Right cardiac atrium (tissue), 5 donors: ENCODE measurements around the gene PTPRJ. TPM values are rescaled to one million over a fixed set of nuclear protein-coding genes. Genes with fewer than 3 reads are reported as not detected.
"Not testable (repeated sequence)": the region's sequence is repeated elsewhere in the genome, so short reads cannot be mapped to it uniquely, and the experiment has no call there.

Source experiments
- ATAC-seq, 2 donors: fragments of 200-7000 bp; cut with Tn5 transposase; one replicate each; pipeline versions ENCODE4 v1.8.0 to v1.9.1; 2020; ENCODE audit warnings: moderate library complexity in 2 of 2, mild to moderate bottlenecking in 1 of 2
- DNase-seq, 3 donors: peaks; one replicate each; pipeline ENCODE4 v3.0.0-alpha.2; 2020
- H3K27ac ChIP-seq: one replicate; pipeline ENCODE4 v1.5.1; 2013; ENCODE audit warnings: mild to moderate bottlenecking, low read length, control low read depth, moderate library complexity
- H3K27me3 ChIP-seq: one replicate; pipeline ENCODE4 v1.6.1; 2013; ENCODE audit not compliant: control insufficient read depth, insufficient read depth
- H3K4me1 ChIP-seq: one replicate; pipeline ENCODE4 v1.6.1; 2013; ENCODE audit warnings: low read length; ENCODE audit not compliant: control insufficient read depth, insufficient read depth
- H3K4me3 ChIP-seq: one replicate; pipeline ENCODE4 v1.5.1; 2013; ENCODE audit warnings: low read length, control low read depth
- H3K9me3 ChIP-seq: one replicate; pipeline ENCODE4 v1.6.1; 2013; ENCODE audit warnings: low read length; ENCODE audit not compliant: control insufficient read depth
- WGBS: extraction: QIAGEN DNeasy Blood & Tissue Kit; methylation state at CpG from one replicate; pipeline ENCODE4 v1.1.7; 2013; 5-methylcytosine and 5-hydroxymethylcytosine counted together
- intact Hi-C, 4 donors: fragments of 100-400 bp; cut with DNase I; formaldehyde crosslinking; loops; one replicate each; pipeline versions ENCODE4 v1.11.0 to v1.14.0; 2022 to 2023
- polyA plus RNA-seq: library from polyadenylated mRNA; stranded (reverse); fragments of 200-250 nt; gene quantifications from one replicate; pipeline ENCODE4 v1.2.3, GENCODE V29; 2013
- total RNA-seq, 4 donors: library from RNA; stranded (reverse); fragmentation: NEBNext Ultra II Directional; extraction: Animal tissue kit (Norgen Biotek cat#: 25700); gene quantifications; one replicate each; pipeline ENCODE4 v1.2.1, GENCODE V29; 2021
- donor health status: healthy with polysubstance abuse.
- donor health status: DM: no; HTN: yes; CAD: no.
- donor health status: DM: no; HTN: no; CAD: no.
- donor health status: DM: no; HTN: yes; CAD: no; lungs with severe emphysema.
- donor health status: DM: yes; HTN: yes; CAD: no.

Gene PTPRJ
- total and polyA plus RNA-seq, 5 donors: 1.8 to 8.7 (median 6.4) TPM

- H3K9me3 ChIP-seq, DNase-seq, H3K4me1 ChIP-seq, ATAC-seq, H3K27ac ChIP-seq, H3K4me3 ChIP-seq, intact Hi-C loops, H3K27me3 ChIP-seq: not testable (repeated sequence)
- WGBS: 95% methylated on average over 10 of the region's 10 CpGs
Observed at GRCh38 chr11:48021201-48021820, 41.0 kb downstream of the PTPRJ start.

GRCh38 chr11:48022445-48022844 is 42.1 kb downstream of the PTPRJ start:
- intact Hi-C loops: no loop called here
- H3K27ac ChIP-seq: no peak overlapping the region
- H3K4me1 ChIP-seq: no peaks in the 10 kb centered on the region

DNA sequence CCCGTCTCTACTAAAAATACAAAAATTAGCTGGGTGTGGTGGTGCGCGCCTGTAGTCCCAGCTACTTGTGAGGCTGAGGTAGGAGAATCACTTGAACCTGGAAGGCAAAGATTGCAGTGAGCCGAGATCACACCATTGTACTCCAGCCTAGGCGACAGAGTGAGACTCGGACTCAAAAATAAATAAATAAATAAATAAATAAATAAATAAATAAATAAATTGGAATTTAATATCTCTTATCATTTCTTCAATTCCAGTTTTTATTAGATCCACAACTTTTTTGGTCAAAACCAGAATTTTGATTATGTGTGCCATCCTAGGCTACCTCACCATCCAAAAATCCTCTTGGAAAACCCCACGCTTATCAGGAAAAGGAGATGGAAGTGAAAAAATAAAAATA is 43.2 kb downstream of the PTPRJ start:
- H3K27me3 ChIP-seq, H3K4me3 ChIP-seq, H3K27ac ChIP-seq, H3K4me1 ChIP-seq, DNase-seq, intact Hi-C loops, ATAC-seq, H3K9me3 ChIP-seq: not testable (repeated sequence)
- WGBS: 97% methylated on average over 7 of the region's 7 CpGs

More at GRCh38 chr11:48022445-48022844, 42.1 kb downstream of the PTPRJ start:
- DNase-seq: no peak
- ATAC-seq: no peak
- WGBS: 82% methylated on average over 4 of the region's 4 CpGs
- no peaks in the 10 kb centered on the region for H3K9me3 ChIP-seq
- H3K27me3 ChIP-seq: no peaks in the 10 kb centered on the region
- no peak overlapping the region for H3K4me3 ChIP-seq

DNA sequence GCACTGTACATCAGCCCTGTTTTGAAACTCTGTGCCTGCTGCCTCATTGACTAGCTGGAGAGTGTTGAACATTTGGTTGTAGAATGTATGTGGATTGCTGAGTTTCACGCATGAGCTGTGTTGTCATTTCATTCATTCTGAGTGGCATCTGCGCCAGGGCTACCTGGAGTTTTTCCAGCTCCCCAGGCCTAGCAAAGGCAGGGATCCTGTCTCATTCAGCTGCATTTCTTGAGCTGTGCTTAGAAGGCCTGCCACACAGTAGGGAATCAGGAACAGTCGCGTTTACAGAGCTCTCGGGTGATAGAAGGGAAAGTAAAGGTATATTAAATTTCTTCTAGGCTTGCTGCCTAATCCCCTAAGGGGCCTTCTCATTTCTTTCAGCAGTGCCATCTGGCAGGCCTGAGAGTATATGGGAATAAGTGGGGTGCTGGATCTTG is 44.3 kb downstream of the PTPRJ start:
- WGBS: 78% methylated on average over 5 of the region's 5 CpGs
- Histone ChIP-seq H3K27ac (no peak overlapping the region), H3K9me3 (no peaks in the 10 kb centered on the region), H3K4me3 (no peak overlapping the region), H3K4me1 (no peaks in the 10 kb centered on the region), H3K27me3 (no peaks in the 10 kb centered on the region)
- intact Hi-C loops: no loop called here
- DNase-seq (no peak), ATAC-seq (no peak)

- 89% methylated on average over 9 of the region's 9 CpGs for WGBS
- H3K9me3 ChIP-seq: no peaks in the 10 kb centered on the region
- no peak overlapping the region for H3K4me3 ChIP-seq
- no peak for ATAC-seq
- no peaks in the 10 kb centered on the region for H3K27me3 ChIP-seq
- DNase-seq: no peak
- peaks cover 2% of the 10 kb centered on the region for H3K4me1 ChIP-seq
- intact Hi-C loops: no loop called here
- no peak overlapping the region for H3K27ac ChIP-seq
Observed at GRCh38 chr11:48025293-48025983, 45.1 kb downstream of the PTPRJ start.

GRCh38 chr11:48025984-48026340 is 45.6 kb downstream of the PTPRJ start:
- ATAC-seq (no peak), DNase-seq (no peak)
- Histone ChIP-seq H3K27ac (no peak overlapping the region), H3K27me3 (no peaks in the 10 kb centered on the region), H3K9me3 (no peaks in the 10 kb centered on the region), H3K4me1 (peaks cover 2% of the 10 kb centered on the region), H3K4me3 (no peak overlapping the region)
- intact Hi-C loops: no loop called here
- WGBS: 72% methylated on average over 3 of the region's 3 CpGs

DNA sequence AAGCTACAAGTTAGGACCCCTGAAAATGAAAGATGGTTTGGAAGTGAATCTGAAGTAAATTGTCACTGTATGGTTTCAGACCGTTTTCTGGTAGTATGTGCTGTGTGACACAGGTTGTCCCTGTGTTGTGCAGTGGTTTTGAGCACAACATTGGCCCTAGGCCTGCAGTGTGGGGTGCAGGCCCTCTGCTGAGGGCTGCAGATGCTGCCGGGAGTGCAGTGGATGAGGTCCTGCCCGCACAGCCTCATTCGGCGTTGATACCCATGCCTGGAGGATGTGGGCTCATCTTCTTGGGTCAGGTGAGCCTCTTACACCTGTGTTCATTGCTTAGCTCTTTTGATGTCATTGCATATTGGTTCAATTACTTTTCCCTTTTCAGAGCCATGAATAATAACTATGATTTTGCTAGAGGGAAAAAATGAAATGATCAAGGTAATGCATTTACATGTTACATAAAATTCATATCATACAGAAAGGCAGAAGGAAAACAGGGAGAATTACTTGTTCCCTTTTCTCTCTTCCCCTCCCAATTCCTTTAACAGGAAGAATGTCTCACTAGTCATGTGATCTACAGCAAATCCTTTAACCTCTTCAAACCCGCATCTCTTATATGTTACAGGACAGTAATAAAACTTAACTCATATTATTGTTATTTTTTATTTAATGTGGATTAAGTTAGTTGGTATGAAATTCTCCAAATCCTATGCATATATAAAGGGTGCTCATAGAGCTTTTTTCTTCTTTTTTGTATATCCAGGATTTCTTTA is 48.7 kb downstream of the PTPRJ start:
- no peaks in the 10 kb centered on the region for H3K9me3 ChIP-seq
- H3K4me1 ChIP-seq: peaks cover 5% of the 10 kb centered on the region
- H3K27me3 ChIP-seq: no peaks in the 10 kb centered on the region
- intact Hi-C loops: no loop called here
- WGBS: 66% methylated on average over 6 of the region's 6 CpGs
- ATAC-seq (no peak), DNase-seq (no peak)
- no peak overlapping the region for H3K4me3 ChIP-seq
- H3K27ac ChIP-seq: no peak overlapping the region

DNA sequence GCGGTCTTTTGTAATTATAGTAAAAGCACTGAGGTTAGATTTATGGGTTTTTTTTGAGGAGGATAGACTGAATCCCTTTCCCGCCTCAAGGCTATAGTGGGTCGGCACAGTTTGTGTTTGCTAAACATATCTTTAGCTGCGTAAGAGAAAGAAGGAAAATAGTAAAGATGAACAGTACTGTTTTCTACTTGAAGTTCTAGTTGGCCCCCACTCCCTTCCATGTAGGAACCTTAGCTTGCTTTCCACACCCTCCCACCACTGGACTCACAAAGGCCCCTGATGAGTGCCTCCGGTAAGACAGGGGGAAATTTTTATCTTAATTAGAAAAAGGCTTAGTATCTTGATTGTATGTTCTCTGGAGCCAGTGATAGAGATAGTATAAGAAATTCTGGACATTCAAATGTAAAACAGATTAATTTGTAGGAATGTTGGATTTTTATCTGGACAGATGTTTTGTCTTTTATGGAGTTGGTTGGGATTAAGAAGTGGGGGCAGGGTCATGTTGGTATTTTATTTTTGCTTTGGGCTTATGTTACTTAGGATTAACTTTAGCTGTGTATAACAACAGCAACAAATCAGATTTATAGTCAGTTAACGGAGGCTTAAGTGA is 49.4 kb downstream of the PTPRJ start:
- H3K27me3 ChIP-seq: no peaks in the 10 kb centered on the region
- no peak for ATAC-seq
- 75% methylated on average over 6 of the region's 6 CpGs for WGBS
- peaks cover 5% of the 10 kb centered on the region for H3K4me1 ChIP-seq
- DNase-seq: no peak
- no peak overlapping the region for H3K27ac ChIP-seq
- no peak overlapping the region for H3K4me3 ChIP-seq
- H3K9me3 ChIP-seq: no peaks in the 10 kb centered on the region
- intact Hi-C loops: no loop called here

DNA sequence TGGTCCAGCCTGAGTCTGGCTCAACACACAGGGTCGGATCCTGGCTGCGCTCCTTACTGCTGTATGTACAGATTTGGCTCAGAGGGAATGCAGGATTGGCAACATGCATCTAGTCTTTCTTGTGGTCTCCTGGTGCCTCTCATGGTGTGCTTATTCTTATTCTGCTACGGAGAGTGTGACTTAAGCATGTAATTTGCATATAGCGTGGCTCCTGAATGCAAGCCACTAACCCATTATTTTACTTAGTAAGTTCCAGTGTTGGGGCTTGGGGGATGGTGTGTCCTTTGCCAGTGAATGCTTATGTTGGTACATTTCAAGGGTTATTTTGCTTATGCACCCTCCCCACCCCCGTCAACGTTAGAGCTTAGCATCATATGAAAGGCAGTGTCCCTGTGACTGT is 51.2 kb downstream of the PTPRJ start:
- intact Hi-C loops: no loop called here
- peak overlapping the region; percentile 2 for H3K27ac ChIP-seq
- WGBS: 83% methylated on average over 6 of the region's 6 CpGs
- H3K27me3 ChIP-seq: no peaks in the 10 kb centered on the region
- H3K9me3 ChIP-seq: no peaks in the 10 kb centered on the region
- DNase-seq (no peak), ATAC-seq (no peak)
- H3K4me3 ChIP-seq: no peak overlapping the region
- peaks cover 5% of the 10 kb centered on the region for H3K4me1 ChIP-seq

DNA sequence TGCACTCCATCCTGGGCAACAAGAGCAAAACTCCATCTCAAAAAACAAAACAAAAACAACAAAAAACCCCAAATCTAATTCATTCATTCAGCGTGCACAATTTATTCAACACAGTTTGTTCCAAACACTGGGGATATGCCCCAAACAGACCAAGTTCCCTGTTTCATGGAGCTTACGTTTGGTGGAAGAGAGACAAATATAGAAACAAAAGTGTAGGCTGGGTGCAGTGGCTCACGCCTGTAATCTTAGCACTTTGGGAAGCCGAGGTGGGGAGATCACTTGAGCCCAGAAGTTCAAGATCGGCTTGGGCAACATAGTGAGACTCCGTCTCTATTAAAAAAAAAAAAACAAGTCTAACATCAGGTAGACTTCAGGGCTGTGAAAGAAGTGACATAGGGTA is 52.4 kb downstream of the PTPRJ start:
- 81% methylated on average over 6 of the region's 6 CpGs for WGBS
- ATAC-seq (no peak), DNase-seq (no peak)
- no peak overlapping the region for H3K4me3 ChIP-seq
- H3K4me1 ChIP-seq: peaks cover 5% of the 10 kb centered on the region
- no peak overlapping the region for H3K27ac ChIP-seq
- intact Hi-C loops: no loop called here
- H3K9me3 ChIP-seq: no peaks in the 10 kb centered on the region
- H3K27me3 ChIP-seq: no peaks in the 10 kb centered on the region

- intact Hi-C loops: no loop called here
- WGBS: 61% methylated on average over 3 of the region's 3 CpGs
Observed at GRCh38 chr11:48033918-48034341, 53.6 kb downstream of the PTPRJ start.

More at GRCh38 chr11:48033918-48034341, 53.6 kb downstream of the PTPRJ start:
- H3K27ac ChIP-seq: no peak overlapping the region
- H3K27me3 ChIP-seq: no peaks in the 10 kb centered on the region
- H3K4me3 ChIP-seq: no peak overlapping the region
- DNase-seq (no peak), ATAC-seq (peak in 1 of 2 donors; percentile 28)
- peaks cover 5% of the 10 kb centered on the region for H3K4me1 ChIP-seq
- no peaks in the 10 kb centered on the region for H3K9me3 ChIP-seq
